C4-2B (cell line): Measurements from ENCODE around the gene TASP1.

Experiments used
- H3K27ac ChIP-seq: fragments of 450-650 bp; 2 replicates; pipeline ENCODE4 v1.5.1; 2017
- ZFX ChIP-seq: fragments of 450-650 bp; IDR thresholded peaks from 2 replicates; pipeline ENCODE4 v1.6.1; 2017
- TF ChIP-seq, protein P1 (sequence below): fragments of 450-650 bp; conservative IDR thresholded peaks from 2 replicates; pipeline ENCODE4 v1.5.1; 2017; ENCODE audit warnings: mild to moderate bottlenecking

The TASP1 gene

DNA sequence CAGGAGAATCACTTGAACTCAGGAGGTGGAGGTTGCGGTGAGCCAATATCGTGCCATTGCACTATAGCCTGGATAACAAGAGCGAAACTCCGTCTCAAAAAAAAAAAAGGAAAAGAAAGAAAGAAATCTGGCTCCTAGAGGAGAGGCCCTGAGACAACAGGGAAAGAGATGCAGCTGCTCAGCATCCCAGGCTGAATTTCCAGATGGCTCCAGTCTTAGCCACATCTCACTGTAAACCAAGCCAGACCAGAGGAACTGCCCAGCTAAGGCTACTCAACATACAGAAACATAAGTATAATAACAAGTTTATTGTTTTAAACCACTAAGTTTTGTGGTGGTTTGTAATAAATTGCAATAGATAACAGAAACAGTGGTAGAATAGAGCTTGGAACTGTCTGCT, 38.5 kb upstream of the TASP1 start:
- H3K27ac ChIP-seq = no peak overlapping the region
- TF ChIP-seq ZFX = no peak
- TF ChIP-seq, protein P1, sequence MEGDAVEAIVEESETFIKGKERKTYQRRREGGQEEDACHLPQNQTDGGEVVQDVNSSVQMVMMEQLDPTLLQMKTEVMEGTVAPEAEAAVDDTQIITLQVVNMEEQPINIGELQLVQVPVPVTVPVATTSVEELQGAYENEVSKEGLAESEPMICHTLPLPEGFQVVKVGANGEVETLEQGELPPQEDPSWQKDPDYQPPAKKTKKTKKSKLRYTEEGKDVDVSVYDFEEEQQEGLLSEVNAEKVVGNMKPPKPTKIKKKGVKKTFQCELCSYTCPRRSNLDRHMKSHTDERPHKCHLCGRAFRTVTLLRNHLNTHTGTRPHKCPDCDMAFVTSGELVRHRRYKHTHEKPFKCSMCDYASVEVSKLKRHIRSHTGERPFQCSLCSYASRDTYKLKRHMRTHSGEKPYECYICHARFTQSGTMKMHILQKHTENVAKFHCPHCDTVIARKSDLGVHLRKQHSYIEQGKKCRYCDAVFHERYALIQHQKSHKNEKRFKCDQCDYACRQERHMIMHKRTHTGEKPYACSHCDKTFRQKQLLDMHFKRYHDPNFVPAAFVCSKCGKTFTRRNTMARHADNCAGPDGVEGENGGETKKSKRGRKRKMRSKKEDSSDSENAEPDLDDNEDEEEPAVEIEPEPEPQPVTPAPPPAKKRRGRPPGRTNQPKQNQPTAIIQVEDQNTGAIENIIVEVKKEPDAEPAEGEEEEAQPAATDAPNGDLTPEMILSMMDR = no peak

DNA sequence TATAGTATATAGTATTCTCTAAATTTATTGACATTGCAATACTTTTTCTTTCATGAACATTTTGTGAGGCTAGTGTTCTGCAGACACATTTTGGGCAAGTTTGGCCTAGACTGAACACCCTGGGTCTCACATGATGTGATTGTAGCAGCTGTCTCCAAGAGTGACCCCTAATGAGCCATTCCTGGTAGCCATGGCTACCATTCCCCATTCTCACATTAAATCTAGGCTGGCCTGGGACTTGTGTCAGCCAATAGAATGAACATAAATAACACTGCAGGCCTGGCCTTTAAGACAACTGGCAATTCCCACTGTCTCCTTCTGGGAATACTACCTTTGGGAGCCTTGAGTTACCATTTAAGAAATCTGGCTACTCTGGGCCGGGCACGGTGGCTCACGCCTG, 38.0 kb upstream of the TASP1 start:
- H3K27ac ChIP-seq = no peak overlapping the region
- TF ChIP-seq, protein P1 = no peak
- no peak for TF ChIP-seq ZFX

DNA sequence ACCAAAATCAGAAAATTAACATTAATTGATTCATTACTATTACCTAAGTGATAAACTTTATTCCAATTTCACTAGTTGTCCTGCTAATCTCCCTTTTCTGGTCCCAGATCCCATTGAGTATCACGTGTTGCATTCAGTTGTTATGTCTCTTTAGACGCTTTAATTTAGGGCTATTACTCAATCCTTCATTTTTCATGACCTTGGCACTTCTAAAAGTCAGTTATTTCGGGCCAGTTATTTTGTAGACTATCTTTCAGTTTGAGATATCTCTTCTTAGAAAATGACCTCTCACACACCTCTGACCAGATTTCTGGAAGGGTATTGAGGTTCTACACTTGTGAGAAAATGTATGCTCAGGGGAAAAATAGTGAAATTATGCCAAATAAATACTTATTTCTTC, 34.0 kb upstream of the TASP1 start:
- TF ChIP-seq ZFX = no peak
- TF ChIP-seq, protein P1 = no peak
- no peak overlapping the region for H3K27ac ChIP-seq

DNA sequence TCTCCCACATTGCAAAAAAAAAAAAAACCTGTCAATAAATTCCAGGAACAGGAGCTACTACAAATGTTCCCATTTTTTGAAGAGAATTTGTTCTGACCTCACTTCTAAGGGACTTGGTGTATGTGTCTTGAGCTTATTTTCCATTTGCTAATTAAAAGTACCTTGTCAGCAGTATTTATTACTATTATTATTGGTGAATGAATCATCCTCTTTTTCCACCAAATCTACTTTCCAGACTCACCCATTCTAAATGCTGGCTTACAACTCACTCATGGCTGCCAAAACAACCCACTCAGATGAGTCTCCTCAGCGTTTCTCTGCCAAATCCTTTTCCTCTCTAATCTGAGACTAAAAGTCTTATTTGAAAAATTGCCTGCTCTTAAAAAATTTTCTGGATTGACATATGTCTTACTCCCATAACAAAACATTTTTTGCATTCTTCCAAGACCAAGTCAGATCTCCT, 33.2 kb upstream of the TASP1 start:
- H3K27ac ChIP-seq = no peak overlapping the region
- no peak for TF ChIP-seq ZFX
- TF ChIP-seq, protein P1 = no peak

DNA sequence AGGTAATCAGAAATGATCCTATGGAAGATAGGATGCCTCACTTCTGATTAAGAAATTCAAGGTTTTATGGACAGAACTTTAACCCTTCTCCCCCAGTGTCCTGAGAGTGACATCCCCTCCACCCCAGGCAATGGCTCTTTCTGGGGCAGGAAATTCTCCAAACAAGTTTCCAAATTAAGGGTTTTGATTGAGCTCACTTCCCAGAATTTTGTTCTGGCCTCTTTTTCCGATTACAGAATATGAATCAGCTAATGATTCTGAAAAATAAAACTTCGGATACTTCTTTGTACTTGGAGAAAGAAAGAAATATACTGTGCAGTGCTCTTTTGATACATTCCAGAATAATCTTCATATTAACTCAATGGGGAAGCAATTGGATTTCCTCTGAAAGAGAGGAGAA, 32.8 kb upstream of the TASP1 start:
- no peak overlapping the region for H3K27ac ChIP-seq
- no peak for TF ChIP-seq ZFX
- TF ChIP-seq, protein P1 = no peak

DNA sequence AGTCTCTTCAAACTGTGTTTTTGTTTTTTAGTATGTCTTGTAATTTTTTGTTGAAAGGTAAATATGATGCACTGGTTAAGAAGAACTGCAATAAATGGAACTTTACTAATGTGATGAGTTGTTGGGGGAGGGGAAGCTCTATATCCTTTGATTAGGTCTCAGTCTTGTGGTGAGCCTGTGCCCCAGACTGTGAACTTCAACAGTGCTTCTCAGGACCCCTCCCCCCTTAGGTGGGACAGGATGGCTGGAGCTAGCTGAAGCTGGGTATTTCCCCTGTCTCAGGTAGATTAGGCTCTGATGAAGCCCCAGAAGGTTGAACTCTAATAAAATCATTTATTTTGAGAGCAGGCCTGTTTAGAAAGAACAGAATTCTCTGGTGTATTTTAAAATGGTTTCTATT, 31.4 kb upstream of the TASP1 start:
- H3K27ac ChIP-seq = no peak overlapping the region
- no peak for TF ChIP-seq ZFX
- TF ChIP-seq, protein P1 = no peak

DNA sequence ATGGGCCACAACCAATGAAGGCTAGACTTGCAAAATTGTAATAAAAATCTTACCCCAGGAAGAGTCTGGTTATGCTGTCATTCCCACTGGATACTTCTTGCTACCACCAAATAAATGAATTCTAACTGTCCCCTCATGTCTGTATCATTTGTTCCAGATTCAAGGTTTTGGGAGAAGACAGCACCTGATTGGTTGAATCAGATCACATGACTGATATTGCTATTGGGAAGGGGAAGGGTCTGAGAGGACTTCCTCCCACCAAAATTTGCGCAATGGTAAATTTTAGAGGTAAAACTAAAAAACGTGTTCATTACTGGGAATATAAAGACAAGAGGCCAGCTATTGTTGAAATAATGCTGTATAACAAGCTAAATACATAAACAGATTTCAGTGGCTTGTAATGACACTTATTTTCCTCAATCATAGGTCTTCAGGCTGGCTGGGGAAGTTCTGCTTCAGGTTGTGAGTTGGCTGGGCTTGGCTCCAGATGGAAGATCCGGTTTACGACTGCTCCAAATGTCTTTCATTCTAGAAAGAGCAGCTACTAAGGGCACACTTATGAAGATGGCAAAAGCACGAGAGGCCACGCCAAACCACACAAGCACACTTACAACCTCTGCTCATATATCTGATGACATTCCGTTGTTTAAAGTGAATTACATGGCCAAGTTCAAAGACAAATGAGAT, 27.1 kb upstream of the TASP1 start:
- TF ChIP-seq ZFX = no peak
- TF ChIP-seq, protein P1 = no peak
- no peak overlapping the region for H3K27ac ChIP-seq
